ENCODE results near the gene ZEB2. TPM values are rescaled to one million over a fixed set of nuclear protein-coding genes. Genes with fewer than 3 reads are reported as not detected.
"Not testable (repeated sequence)": the region's sequence is repeated elsewhere in the genome, so short reads cannot be mapped to it uniquely, and the experiment has no call there.

Gene ZEB2
- total and polyA plus RNA-seq, 4 donors = 7.6 to 39.6 (median 22.2) TPM

GRCh38 chr2:144364944-144365738, 154.8 kb downstream of the ZEB2 start:
- 86% methylated on average over 4 of the region's 4 CpGs for WGBS
- H3K4me1 ChIP-seq (ENCODE audit: control insufficient read depth in 4 of 4, insufficient read depth in 4 of 4, low read length in 3 of 4) = no peaks in the 10 kb centered on the region
- H3K27ac ChIP-seq (ENCODE audit: low read depth in 1 of 2, low read length in 2 of 2) = no peak overlapping the region
- H3K36me3 ChIP-seq (ENCODE audit: control insufficient read depth in 4 of 4, insufficient read depth in 3 of 4, low read depth in 1 of 4, low read length in 3 of 4) = no peaks in the 10 kb centered on the region
- no peaks in the 10 kb centered on the region for H3K9me3 ChIP-seq (ENCODE audit: control insufficient read depth in 4 of 4, low read length in 3 of 4)
- H3K27me3 ChIP-seq (ENCODE audit: control insufficient read depth in 4 of 4, insufficient read depth in 4 of 4, low read length in 3 of 4) = no peaks in the 10 kb centered on the region
- H3K4me3 ChIP-seq (ENCODE audit: low read depth in 1 of 3, low read length in 3 of 3) = no peak overlapping the region
- no peak overlapping the region for H3K9ac ChIP-seq (ENCODE audit: low read depth in 1 of 2, low read length in 2 of 2)
- DNase-seq (ENCODE audit: low spot score) = no peak
- TF ChIP-seq FOXA1 (IDR thresholded peaks at IDR 0.05) (no peak), YY1 (IDR thresholded peaks at IDR 0.05) (no peak), CTCF (IDR thresholded peaks at IDR 0.05; ENCODE audit: low read depth, low read length, missing input control) (no peak), RXRA (IDR thresholded peaks at IDR 0.05) (no peak), MAX (IDR thresholded peaks at IDR 0.05) (no peak), SP1 (IDR thresholded peaks at IDR 0.05) (no peak), REST (IDR thresholded peaks at IDR 0.05) (no peak), TAF1 (conservative IDR thresholded peaks at IDR 0.05) (no peak), ZBTB33 (IDR thresholded peaks at IDR 0.05) (no peak), FOXA2 (IDR thresholded peaks at IDR 0.05) (no peak)

GRCh38 chr2:144364247-144364646, 155.7 kb downstream of the ZEB2 start:
- H3K4me3 ChIP-seq (ENCODE audit: low read depth in 1 of 3, low read length in 3 of 3); H3K27ac ChIP-seq (ENCODE audit: low read depth in 1 of 2, low read length in 2 of 2); H3K4me1 ChIP-seq (ENCODE audit: control insufficient read depth in 4 of 4, insufficient read depth in 4 of 4, low read length in 3 of 4); H3K36me3 ChIP-seq (ENCODE audit: control insufficient read depth in 4 of 4, insufficient read depth in 3 of 4, low read depth in 1 of 4, low read length in 3 of 4); H3K27me3 ChIP-seq (ENCODE audit: control insufficient read depth in 4 of 4, insufficient read depth in 4 of 4, low read length in 3 of 4); DNase-seq (ENCODE audit: low spot score); H3K9ac ChIP-seq (ENCODE audit: low read depth in 1 of 2, low read length in 2 of 2); H3K9me3 ChIP-seq (ENCODE audit: control insufficient read depth in 4 of 4, low read length in 3 of 4): not testable (repeated sequence)
- 89% methylated on average over 7 of the region's 7 CpGs for WGBS
